GM23248 (cell line): ENCODE results near the gene ZNF846. TPM values are rescaled to one million over a fixed set of nuclear protein-coding genes. Genes with fewer than 3 reads are reported as not detected.

Experiments
- DNase-seq: peaks from one replicate; pipeline ENCODE4 v3.0.0-alpha.2; 2015
- H2AFZ ChIP-seq: fragments of 200-600 bp; sonication (generic); 2 replicates; pipeline ENCODE4 v1.6.1; 2016; ENCODE audit warnings: antibody characterized with exemption
- H3F3A ChIP-seq: fragments of 200-600 bp; sonication (generic); 2 replicates; pipeline ENCODE4 v1.6.1; 2016; ENCODE audit warnings: mild to moderate bottlenecking, antibody characterized with exemption, mixed run types; ENCODE audit not compliant: insufficient read depth
- H3K27ac ChIP-seq: fragments of 200-600 bp; sonication (generic); 2 replicates; pipeline ENCODE4 v1.5.1; 2016; ENCODE audit warnings: mild to moderate bottlenecking
- H3K27me3 ChIP-seq: fragments of 200-600 bp; sonication (generic); replicated peaks from 2 replicates; pipeline ENCODE4 v1.6.1; 2016; ENCODE audit warnings: mild to moderate bottlenecking; ENCODE audit not compliant: insufficient read depth
- H3K36me3 ChIP-seq: fragments of 200-600 bp; sonication (generic); 2 replicates; pipeline ENCODE4 v1.6.1; 2016; ENCODE audit warnings: low read depth, mild to moderate bottlenecking
- H3K4me1 ChIP-seq: fragments of 200-600 bp; sonication (generic); 2 replicates; pipeline ENCODE4 v1.6.1; 2016; ENCODE audit warnings: mild to moderate bottlenecking; ENCODE audit not compliant: insufficient read depth
- H3K4me2 ChIP-seq: fragments of 200-600 bp; sonication (generic); one replicate; pipeline ENCODE4 v1.6.1; 2016; ENCODE audit warnings: mild to moderate bottlenecking; ENCODE audit not compliant: unreplicated experiment
- H3K4me3 ChIP-seq: fragments of 200-600 bp; sonication (generic); 2 replicates; pipeline ENCODE4 v1.5.1; 2016; ENCODE audit warnings: mild to moderate bottlenecking
- H3K79me2 ChIP-seq: fragments of 200-600 bp; sonication (generic); 2 replicates; pipeline ENCODE4 v1.6.1; 2016; ENCODE audit warnings: mild to moderate bottlenecking; ENCODE audit not compliant: insufficient read depth
- H3K9ac ChIP-seq: fragments of 200-600 bp; sonication (generic); 2 replicates; pipeline ENCODE4 v1.6.1; 2016; ENCODE audit warnings: mild to moderate bottlenecking
- H3K9me2 ChIP-seq: fragments of 200-600 bp; sonication (generic); 2 replicates; pipeline ENCODE4 v1.6.1; 2016; ENCODE audit warnings: mixed run types, mild to moderate bottlenecking, moderate library complexity; ENCODE audit not compliant: insufficient read depth
- H3K9me3 ChIP-seq: fragments of 200-600 bp; sonication (generic); one replicate; pipeline ENCODE4 v1.6.1; 2017; ENCODE audit warnings: low read depth
- H4K20me1 ChIP-seq: fragments of 200-600 bp; sonication (generic); 2 replicates; pipeline ENCODE4 v1.6.0; 2016; ENCODE audit not compliant: insufficient read depth
- EZH2 ChIP-seq: fragments of 200-600 bp; sonication (generic); IDR thresholded peaks from 2 replicates; pipeline ENCODE4 v1.6.1; 2018; ENCODE audit warnings: antibody characterized with exemption, mild to moderate bottlenecking; ENCODE audit not compliant: insufficient read depth, poor library complexity, severe bottlenecking
- EZH2phosphoT487 ChIP-seq: fragments of 200-600 bp; sonication (generic); IDR thresholded peaks from 2 replicates; pipeline ENCODE4 v1.6.1; 2018; ENCODE audit warnings: antibody characterized with exemption, moderate library complexity, mild to moderate bottlenecking, low read depth; ENCODE audit not compliant: insufficient read depth
- WGBS, 2 experiments: methylation state at CpG; one replicate each; pipeline ENCODE4 v1.1.6; 2015 to 2017; ENCODE audit warnings: low lambda C conversion rate in 2 of 2, low coverage in 1 of 2; ENCODE audit errors: missing lambda C conversion rate in 2 of 2; 5-methylcytosine and 5-hydroxymethylcytosine counted together
- in situ Hi-C: fragments of 300-500 bp; cut with MboI; formaldehyde crosslinking; loops from 2 replicates; pipeline ENCODE4 v1.15.0; 2020
- polyA plus RNA-seq: library from polyadenylated mRNA; unstranded; fragments of >200 nt; fragmentation: Nextera tagmentation; extraction: Ambion mirVana; gene quantifications from 2 replicates; pipeline ENCODE4 v1.2.1, GENCODE V29; 2016
- total RNA-seq: library from RNA; depleted of rRNA; stranded (reverse); fragments of >200 nt; shearing (Covaris generic); gene quantifications from 2 replicates; pipeline ENCODE4 v1.2.3, GENCODE V29; 2014; rRNA removed

ZNF846 gene
- total RNA-seq (5.9 and 7.1 TPM in 2 replicates), polyA plus RNA-seq (5.2 and 6.1 TPM in 2 replicates)

DNA sequence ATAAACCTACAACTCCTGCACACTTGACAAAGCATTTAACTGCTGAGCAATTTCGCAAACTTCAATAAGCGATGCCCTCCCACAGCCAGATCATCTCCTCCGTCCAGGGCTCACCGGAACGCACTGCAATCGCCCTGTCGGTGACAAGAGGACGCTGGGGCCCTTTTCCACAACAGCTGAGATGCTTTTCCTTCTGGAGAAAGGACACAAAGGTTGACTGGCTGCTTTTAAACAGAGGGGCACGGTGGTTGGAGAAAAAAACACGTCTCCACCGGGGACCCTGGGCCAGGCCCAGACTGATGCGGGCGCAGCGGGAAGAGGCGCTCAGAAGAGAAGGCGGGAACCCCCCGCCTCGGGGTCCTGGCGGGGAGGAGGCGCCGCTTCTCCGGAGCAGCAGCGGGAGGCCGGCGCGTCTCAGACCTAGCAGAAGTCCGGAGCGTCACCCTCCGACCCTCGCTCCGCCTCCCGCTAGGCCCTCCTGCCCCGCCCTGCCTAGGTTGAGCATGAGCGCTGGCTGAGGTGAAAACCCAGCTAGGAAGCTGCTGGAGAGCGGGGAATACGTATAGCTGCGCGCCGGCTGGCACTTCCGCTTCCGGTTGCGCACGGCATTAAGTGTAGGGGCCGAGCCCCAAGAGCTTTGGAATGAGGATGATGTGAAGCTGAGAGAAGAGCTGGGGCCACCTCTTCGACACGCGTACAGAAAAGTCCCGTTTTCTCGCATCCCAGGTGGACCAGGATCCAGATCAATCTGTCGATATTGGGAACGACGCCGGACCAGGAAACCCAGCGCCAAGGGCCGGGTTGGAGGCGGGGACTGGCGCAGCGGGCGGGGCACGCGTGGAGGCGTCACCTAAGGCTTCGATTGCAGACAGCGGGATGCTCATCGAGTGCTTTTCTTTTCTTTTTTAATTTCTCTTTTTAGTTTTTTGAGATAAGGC, at the start of gene ZNF846:
Gene ZNF846, minus strand, starts transcription at position 564 of the 938 bp plus-strand sequence. CDS start 3,788 bp downstream, outside the sequence.
- H2AFZ ChIP-seq, result peak within 1 kb of the TSS; percentile 98
- WGBS, 2 experiments, result 1% methylated on average over 65 of the region's 65 CpGs
- H3K36me3 ChIP-seq, result no peaks in the 10 kb centered on the region
- H3K27me3 ChIP-seq, result no peaks in the 10 kb centered on the region
- peak within 1 kb of the TSS; percentile 86 for H3K27ac ChIP-seq
- H3F3A ChIP-seq, result peaks cover 12% of the 10 kb centered on the region
- H3K4me2 ChIP-seq, result peak within 1 kb of the TSS; percentile 90
- H3K9me2 ChIP-seq, result no peaks in the 10 kb centered on the region
- no peaks in the 10 kb centered on the region for H3K9me3 ChIP-seq
- no peak for TF ChIP-seq EZH2phosphoT487
- no peak for TF ChIP-seq EZH2
- H3K4me3 ChIP-seq, result peak within 1 kb of the TSS; percentile 96
- in situ Hi-C loops, result no loop called here
- H3K9ac ChIP-seq, result peak within 1 kb of the TSS; percentile 91
- H3K79me2 ChIP-seq, result peaks cover 41% of the 10 kb centered on the region
- H4K20me1 ChIP-seq, result no peaks in the 10 kb centered on the region
- peaks cover 12% of the 10 kb centered on the region; the same call in 1 of the 2 replicates for H3K4me1 ChIP-seq
- DNase-seq, result peak; percentile 98

DNA sequence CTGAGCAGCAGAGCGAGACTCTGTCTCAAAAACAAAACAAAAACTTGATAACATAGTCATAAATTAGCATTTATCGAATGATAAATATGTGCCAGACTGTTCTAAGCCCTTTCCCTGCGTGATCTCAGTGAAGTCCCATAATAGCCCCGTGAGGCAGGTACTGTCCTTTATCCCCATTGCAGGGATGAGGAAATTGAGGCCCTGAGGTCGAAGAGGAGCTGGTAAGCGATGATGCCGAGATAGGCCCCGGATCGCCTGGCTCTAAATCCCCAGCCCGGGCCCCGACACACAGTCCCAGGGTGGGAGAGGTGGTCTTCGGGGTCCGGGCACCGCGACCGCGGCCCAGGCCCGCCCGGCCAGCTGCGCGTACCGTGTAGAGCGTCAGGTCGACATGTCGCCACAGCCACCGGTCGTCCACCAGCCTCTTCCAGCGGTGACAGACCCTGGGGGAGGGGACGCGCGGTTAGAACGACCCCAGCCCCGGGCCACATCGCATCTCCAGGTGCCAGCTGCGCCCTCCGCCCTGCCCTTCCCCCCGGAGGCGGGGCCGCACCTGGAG, 49.7 kb upstream of the ZNF846 start:
- H3F3A ChIP-seq, result no peaks in the 10 kb centered on the region
- H3K36me3 ChIP-seq, result no peaks in the 10 kb centered on the region
- peak; percentile 23 for DNase-seq
- no peak for TF ChIP-seq EZH2phosphoT487
- TF ChIP-seq EZH2, result no peak
- H4K20me1 ChIP-seq, result no peaks in the 10 kb centered on the region
- H3K79me2 ChIP-seq, result peaks cover 54% of the 10 kb centered on the region
- H3K9me3 ChIP-seq, result no peaks in the 10 kb centered on the region
- H3K4me1 ChIP-seq, result peaks cover 11% of the 10 kb centered on the region
- no peaks in the 10 kb centered on the region for H3K27me3 ChIP-seq
- peak overlapping the region; percentile 91 for H3K9ac ChIP-seq
- peak overlapping the region; percentile 91 for H3K4me3 ChIP-seq
- WGBS, 2 experiments, result 3 to 4% methylated on average over 37 to 39 of the region's 39 CpGs
- peak overlapping the region; percentile 92 for H3K27ac ChIP-seq
- H2AFZ ChIP-seq, result peak overlapping the region; percentile 84
- peak overlapping the region; percentile 89 for H3K4me2 ChIP-seq
- H3K9me2 ChIP-seq, result no peaks in the 10 kb centered on the region
- in situ Hi-C loops, result no loop called here

DNA sequence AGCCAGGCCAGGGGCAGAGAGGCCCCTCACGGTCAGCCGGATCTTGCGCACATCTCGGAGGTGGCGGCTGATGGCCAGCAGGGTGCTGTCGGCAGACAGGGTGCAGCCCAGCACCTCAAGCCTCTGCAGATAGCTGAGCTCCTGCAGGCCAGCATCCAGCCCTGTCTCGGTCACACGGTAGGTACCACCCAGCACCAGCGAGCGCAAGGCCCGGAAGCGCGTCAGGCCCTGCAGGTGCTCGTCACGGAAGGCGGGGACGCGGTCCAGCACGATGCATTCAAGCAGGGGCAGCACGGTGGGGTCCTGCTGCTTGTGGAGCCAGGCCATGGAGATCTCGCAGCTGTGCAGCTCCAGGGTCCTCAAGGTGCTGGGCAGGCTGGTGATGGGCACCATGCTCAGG, 42.6 kb upstream of the ZNF846 start:
- no peak overlapping the region for H3K4me2 ChIP-seq
- no peak for TF ChIP-seq EZH2phosphoT487
- no peak for TF ChIP-seq EZH2
- H3F3A ChIP-seq, result no peaks in the 10 kb centered on the region
- in situ Hi-C loops, result no loop called here
- H3K79me2 ChIP-seq, result peaks cover 46% of the 10 kb centered on the region
- DNase-seq, result no peak
- H3K9ac ChIP-seq, result no peak overlapping the region
- no peaks in the 10 kb centered on the region for H3K9me3 ChIP-seq
- no peaks in the 10 kb centered on the region for H3K9me2 ChIP-seq
- no peaks in the 10 kb centered on the region for H4K20me1 ChIP-seq
- no peaks in the 10 kb centered on the region for H3K27me3 ChIP-seq
- no peaks in the 10 kb centered on the region for H3K4me1 ChIP-seq
- no peak overlapping the region for H2AFZ ChIP-seq
- H3K27ac ChIP-seq, result no peak overlapping the region
- no peak overlapping the region for H3K4me3 ChIP-seq
- 97 to 98% methylated on average over 21 of the region's 21 CpGs for WGBS, 2 experiments
- H3K36me3 ChIP-seq, result peaks cover 3% of the 10 kb centered on the region
